Endometrial microvascular endothelial cells (primary cell): ENCODE results near the gene FAM9C. TPM values are rescaled to one million over a fixed set of nuclear protein-coding genes. Genes with fewer than 3 reads are reported as not detected.
"Not testable (repeated sequence)": the region's sequence is repeated elsewhere in the genome, so short reads cannot be mapped to it uniquely, and the experiment has no call there.

Experiments used
- in situ Hi-C: cut with HindIII; loops from 2 replicates; pipeline ENCODE4 v1.10.0; 2017; ENCODE audit warnings: low sequenced_read_pairs, low pct_unique_long_range_greater_than_20kb; ENCODE audit errors: inconsistent ontology term
- total RNA-seq: library from RNA; depleted of rRNA; stranded (reverse); fragments of >200 nt; gene quantifications from one replicate; pipeline ENCODE4 v1.2.3, GENCODE V29; 2015; ENCODE audit errors: inconsistent ontology term

FAM9C gene
- total RNA-seq, 1 donor from 2014 or later: not detected

- in situ Hi-C loops: no loop called here
Observed at GRCh38 chrX:13078739-13079444, 34.5 kb upstream of the FAM9C start.

DNA sequence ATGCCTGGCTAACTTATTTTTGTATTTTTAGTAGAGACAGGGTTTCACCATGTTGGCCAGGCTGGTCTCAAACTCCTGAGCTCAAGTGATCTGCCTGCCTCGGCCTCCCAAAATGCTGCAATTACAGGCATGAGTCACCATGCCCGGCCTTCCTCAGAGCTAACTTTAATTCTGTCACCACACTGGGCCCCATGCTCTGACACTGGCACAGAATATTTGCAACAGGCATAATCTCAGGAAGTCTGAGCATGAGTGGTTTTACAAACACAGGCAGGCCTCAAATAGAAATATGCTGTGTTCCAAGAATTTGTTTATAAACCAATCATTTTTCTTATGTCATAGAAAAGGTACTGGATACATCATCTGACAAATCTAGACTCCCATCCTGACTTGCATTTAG, 32.7 kb upstream of the FAM9C start:
- in situ Hi-C loops: no loop called here

- in situ Hi-C loops: no loop called here
Observed at GRCh38 chrX:13076176-13076961, 31.9 kb upstream of the FAM9C start.

DNA sequence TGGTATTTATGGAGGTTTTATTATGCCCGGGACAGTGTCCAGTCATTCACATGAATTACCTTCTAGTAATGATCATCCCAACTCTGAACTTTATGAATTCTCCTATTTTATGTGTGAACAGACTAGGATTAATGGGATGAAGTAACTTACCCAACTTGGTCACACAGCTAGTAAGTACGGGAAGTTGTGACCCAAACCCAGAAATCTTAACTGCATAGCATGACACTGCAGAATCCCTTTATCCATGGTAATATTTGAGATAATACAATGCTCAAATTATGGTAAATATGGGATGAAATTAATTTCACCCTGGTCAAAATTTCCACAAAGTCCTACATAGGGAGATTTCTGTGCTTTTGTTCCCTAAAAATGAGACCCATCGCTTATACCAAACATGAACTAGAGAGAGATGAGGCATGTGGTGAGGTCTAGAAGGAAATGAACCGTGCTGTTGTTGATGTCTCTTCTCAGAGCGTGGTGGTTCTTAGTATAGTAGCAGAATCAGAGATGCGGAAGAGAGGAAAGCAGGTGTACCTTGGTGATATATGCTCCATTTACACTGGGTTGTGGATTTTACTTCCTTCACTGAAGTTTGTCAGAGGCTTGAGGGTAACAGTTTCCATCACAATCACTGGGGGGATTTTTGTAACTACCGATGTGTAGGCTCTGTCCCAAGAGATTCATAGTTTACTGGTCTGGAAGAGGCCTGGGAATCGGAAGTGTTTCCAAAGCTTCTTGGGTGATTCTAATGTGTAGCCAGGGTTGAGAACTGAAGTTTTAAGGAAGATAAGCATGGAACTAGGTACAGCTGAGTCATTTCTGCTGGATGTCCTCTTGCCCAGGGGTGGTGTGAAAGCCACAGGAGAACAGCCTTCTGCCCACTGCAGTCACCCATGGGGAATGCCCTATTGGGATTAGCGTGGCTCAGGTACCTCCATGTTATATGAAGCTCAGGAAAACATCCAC, 30.2 kb upstream of the FAM9C start:
- in situ Hi-C loops: no loop called here

GRCh38 chrX:13069771-13070416, 25.5 kb upstream of the FAM9C start:
- in situ Hi-C loops: no loop called here

- in situ Hi-C loops: no loop called here
Observed at GRCh38 chrX:13068651-13069050, 24.2 kb upstream of the FAM9C start.

DNA sequence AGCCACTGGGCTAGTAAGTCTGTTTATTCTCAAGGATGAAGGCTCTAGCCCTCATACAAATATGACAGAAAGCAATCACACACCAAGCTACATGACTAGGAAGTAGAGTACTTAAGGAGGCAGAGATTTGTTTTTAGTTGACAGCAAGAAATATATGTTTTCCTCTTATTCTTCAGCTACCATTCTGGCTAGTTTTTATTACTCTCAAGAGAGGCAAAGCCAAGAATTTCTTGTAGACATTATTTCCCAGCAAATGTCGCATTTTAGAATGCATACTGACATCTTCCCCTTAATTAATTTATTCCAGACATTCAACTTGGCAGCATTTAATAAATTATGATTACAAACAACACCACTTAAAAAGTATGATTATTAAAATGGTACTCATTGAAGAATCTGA, 23.4 kb upstream of the FAM9C start:
- in situ Hi-C loops: no loop called here

DNA sequence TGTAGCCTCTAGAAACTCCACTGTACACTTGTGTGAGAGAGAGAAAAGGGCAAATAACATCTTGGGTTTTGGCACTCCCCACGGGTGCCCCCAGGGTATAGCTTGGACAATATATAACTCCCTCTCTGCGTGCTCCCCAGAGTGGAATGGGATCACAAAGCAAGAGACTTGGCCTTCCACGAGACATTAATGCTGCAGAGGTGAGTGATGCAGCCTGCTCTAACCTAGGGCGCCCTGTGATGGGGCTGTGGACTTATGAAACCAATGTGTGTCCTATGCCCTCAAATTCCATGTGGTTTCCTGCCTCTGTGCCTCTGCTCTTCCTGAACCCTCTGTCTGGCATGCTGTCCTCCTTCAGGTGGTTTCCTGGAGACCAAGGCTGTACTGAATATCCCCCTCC, 22.0 kb upstream of the FAM9C start:
- in situ Hi-C loops: no loop called here

- in situ Hi-C loops: no loop called here
Observed at GRCh38 chrX:13064599-13065143, 20.3 kb upstream of the FAM9C start.

DNA sequence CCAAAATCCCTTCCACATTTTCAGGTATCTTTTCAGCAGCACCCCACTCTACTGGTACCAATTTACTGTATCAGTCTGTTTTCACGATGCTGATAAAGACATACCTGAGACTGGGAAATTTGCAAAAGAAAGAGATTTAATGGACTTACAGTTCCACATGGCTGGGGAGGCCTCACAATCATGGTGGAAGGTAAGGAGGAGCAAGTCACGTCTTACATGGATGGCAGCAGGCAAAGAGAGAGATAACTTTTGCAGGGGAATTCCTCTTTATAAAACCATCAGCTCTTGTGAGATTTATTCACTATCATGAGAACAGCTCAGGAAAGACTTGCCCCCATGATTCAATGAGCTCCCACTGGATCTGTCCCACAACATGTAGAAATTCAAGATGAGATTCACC, 18.7 kb upstream of the FAM9C start:
- in situ Hi-C loops: not testable (repeated sequence)

DNA sequence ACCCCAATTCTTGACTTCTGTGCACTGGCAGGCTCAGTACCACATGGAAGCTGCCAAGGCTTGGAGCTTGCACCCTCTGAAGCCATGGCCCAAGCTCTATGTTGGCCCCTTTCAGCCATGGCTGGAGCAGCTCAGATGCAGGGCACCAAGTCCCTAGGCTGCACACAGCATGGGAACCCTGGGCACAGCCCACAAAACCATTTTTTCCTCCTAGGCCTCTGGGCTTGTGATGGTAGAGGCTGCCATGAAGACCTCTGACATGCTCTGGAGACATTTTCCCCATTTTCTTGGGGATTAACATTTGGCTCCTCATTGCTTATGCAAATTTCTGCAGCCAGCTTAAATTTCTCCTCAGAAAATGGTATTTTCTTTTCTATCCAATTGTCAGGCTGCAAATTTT, 17.9 kb upstream of the FAM9C start:
- in situ Hi-C loops: not testable (repeated sequence)

GRCh38 chrX:13061215-13061708, 16.8 kb upstream of the FAM9C start:
- in situ Hi-C loops: not testable (repeated sequence)

GRCh38 chrX:13059637-13060499, 15.4 kb upstream of the FAM9C start:
- in situ Hi-C loops: no loop called here

GRCh38 chrX:13055486-13055885, 11.1 kb upstream of the FAM9C start:
- in situ Hi-C loops: no loop called here

DNA sequence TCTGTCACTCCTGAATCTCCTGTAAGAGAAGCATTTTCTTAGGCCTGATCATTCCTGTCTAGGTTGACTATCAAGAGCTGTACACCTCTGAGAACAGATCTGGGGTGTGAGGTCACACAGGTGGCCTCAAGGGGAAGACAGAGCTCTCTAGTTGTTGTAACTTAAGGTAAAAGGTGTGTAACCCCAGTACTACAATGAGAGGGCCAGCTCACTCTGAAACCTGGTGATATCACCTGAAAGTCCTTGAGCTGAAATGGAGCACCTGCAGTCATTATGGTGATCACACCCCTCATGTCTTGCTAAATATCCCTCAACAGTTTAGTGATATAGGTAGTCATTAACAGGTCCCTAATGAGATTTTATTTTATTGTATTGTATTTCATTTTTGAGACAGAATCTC, 8.8 kb upstream of the FAM9C start:
- in situ Hi-C loops: no loop called here

DNA sequence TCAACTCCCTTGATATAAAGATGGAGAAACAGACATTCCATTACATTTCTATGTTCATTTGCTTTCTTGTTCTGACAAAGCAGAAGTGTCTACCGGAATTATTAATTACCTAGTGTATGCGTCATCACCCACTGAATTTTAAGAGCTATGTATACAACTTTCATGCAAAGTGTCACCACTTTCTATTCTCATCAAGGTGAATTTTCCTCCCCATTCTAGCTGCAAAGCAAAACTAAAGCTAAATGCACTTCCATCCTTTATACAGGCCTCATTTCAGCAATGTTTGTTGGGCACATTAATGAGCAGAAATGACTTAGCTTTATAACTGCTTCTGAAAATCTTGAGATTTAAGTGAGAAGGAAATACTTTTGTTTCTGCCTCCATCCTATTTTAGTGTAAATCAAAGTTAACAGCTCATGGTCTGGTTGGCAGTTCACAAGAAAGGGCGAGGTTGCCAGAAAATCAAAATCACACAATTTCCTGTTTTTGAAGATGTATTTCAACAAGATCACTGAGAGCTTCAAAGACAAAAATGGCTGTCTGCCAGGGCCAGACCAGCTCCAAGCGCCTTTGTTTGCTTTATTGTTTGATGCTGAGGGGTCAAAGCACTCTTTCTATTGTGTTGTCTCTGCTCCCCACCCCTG, 7.2 kb upstream of the FAM9C start:
- in situ Hi-C loops: no loop called here

- in situ Hi-C loops: no loop called here
Observed at GRCh38 chrX:13051167-13051528, 6.7 kb upstream of the FAM9C start.
